MCF 10A (cell line): ENCODE data around the gene ABHD1. TPM values are rescaled to one million over a fixed set of nuclear protein-coding genes. Genes with fewer than 3 reads are reported as not detected.

Experiments used
- BruUV-seq: library from RNA; stranded (reverse); fragments of 400-500 nt; replicated peaks from 2 replicates; lab custom pipeline; 2021; lab: Mats Ljungman, UMichigan
- CTCF ChIA-PET: fragments of 300-600 bp; sonication (Branson Sonifier 250); formaldehyde crosslinking; extraction: SDS; loops from one replicate; lab custom pipeline; 2021; ENCODE audit warnings: antibody characterized with exemption, inconsistent platforms; lab: Yijun Ruan, JAX
- POLR2A ChIA-PET: fragments of 300-600, 350-650 bp; sonication (Branson Sonifier 250); formaldehyde crosslinking; extraction: SDS; loops from one replicate; lab custom pipeline; 2020; ENCODE audit warnings: antibody characterized with exemption, inconsistent platforms; lab: Yijun Ruan, JAX
- DNase-seq: peaks from one replicate; pipeline ENCODE4 v3.0.0-alpha.2; 2018; ENCODE audit not compliant: unreplicated experiment
- H3K27ac Mint-ChIP-seq: one replicate; pipeline ENCODE4 v1.8.0; 2022; ENCODE audit warnings: mild to moderate bottlenecking, low read depth, mixed read lengths; ENCODE audit not compliant: unreplicated experiment
- H3K27me3 Mint-ChIP-seq: one replicate; pipeline ENCODE4 v1.8.0; 2022; ENCODE audit warnings: mixed read lengths; ENCODE audit not compliant: insufficient read depth, unreplicated experiment
- H3K36me3 Mint-ChIP-seq: one replicate; pipeline ENCODE4 v1.8.0; 2022; ENCODE audit warnings: mild to moderate bottlenecking, moderate library complexity, mixed read lengths; ENCODE audit not compliant: insufficient read depth, unreplicated experiment
- H3K4me1 Mint-ChIP-seq: one replicate; pipeline ENCODE4 v1.8.0; 2022; ENCODE audit warnings: mixed read lengths; ENCODE audit not compliant: insufficient read depth, unreplicated experiment
- H3K4me3 Mint-ChIP-seq: one replicate; pipeline ENCODE4 v1.8.0; 2022; ENCODE audit warnings: mild to moderate bottlenecking, moderate library complexity, mixed read lengths; ENCODE audit not compliant: unreplicated experiment
- H3K9me3 Mint-ChIP-seq: one replicate; pipeline ENCODE4 v1.8.0; 2022; ENCODE audit warnings: mixed read lengths; ENCODE audit not compliant: unreplicated experiment
- CTCF ChIP-seq: fragments of 200-600 bp; IDR thresholded peaks from one replicate; pipeline ENCODE4 v1.8.0; 2022; ENCODE audit warnings: antibody characterized with exemption, mild to moderate bottlenecking; ENCODE audit not compliant: unreplicated experiment
- intact Hi-C: fragments of 100-400 bp; cut with micrococcal nuclease; formaldehyde crosslinking; loops from 2 replicates; pipeline ENCODE4 v1.14.1; 2022
- total RNA-seq: library from RNA; stranded (reverse); gene quantifications from 2 replicates; pipeline ENCODE4 v1.2.3, GENCODE V29; 2022

The ABHD1 gene
- total RNA-seq, 1 experiment from 2014 or later, result not detected

- intact Hi-C loops, result loop anchor here (1.0 to 2.0 kb wide), 2 partner anchors 35 to 124 kb away; partner anchors contain the start of gene AGBL5
- TF ChIP-seq CTCF, result no peak
- H3K27ac Mint-ChIP-seq, result no peak overlapping the region
- peaks cover 10% of the 10 kb centered on the region for H3K4me1 Mint-ChIP-seq
- peak; percentile 72 for DNase-seq
- no peaks in the 10 kb centered on the region for H3K9me3 Mint-ChIP-seq
- H3K4me3 Mint-ChIP-seq, result peak overlapping the region; percentile 75
- BruUV-seq, result no TSS peak
- POLR2A ChIA-PET, result interaction anchor here (0.8 to 2.4 kb wide), 7 partner anchors 11 to 237 kb away, joined by 3 to 8 read pairs (median 4); partner anchors contain the start of genes AGBL5, MPV17 and OST4
- H3K36me3 Mint-ChIP-seq, result no peaks in the 10 kb centered on the region
- CTCF ChIA-PET, result interaction anchor here (0.6 to 2.0 kb wide), 10 partner anchors 12 to 1805 kb away, joined by 3 to 10 read pairs (median 4); partner anchors contain the start of gene TMEM214
- no peaks in the 10 kb centered on the region for H3K27me3 Mint-ChIP-seq
These were observed 37.9 kb upstream of the ABHD1 start for GRCh38 chr2:27085673-27086089.

- intact Hi-C loops, result loop anchor here (2.0 kb wide), 1 partner anchor 35 kb away; the partner anchor contains the start of gene AGBL5
- no peaks in the 10 kb centered on the region for H3K36me3 Mint-ChIP-seq
- peak; percentile 92 for DNase-seq
- CTCF ChIA-PET, result interaction anchor here (0.6 to 2.0 kb wide), 11 partner anchors 13 to 1804 kb away, joined by 3 to 10 read pairs (median 4); partner anchors contain the start of gene TMEM214
- no peak overlapping the region for H3K27ac Mint-ChIP-seq
- BruUV-seq, result no TSS peak
- H3K4me3 Mint-ChIP-seq, result peak overlapping the region; percentile 75
- no peaks in the 10 kb centered on the region for H3K27me3 Mint-ChIP-seq
- H3K4me1 Mint-ChIP-seq, result peaks cover 5% of the 10 kb centered on the region
- POLR2A ChIA-PET, result interaction anchor here (1.0 to 2.3 kb wide), 9 partner anchors 12 to 283 kb away, joined by 3 to 8 read pairs (median 4); partner anchors contain the start of genes AGBL5, MPV17, OST4 and PREB
- peak; percentile 87 for TF ChIP-seq CTCF
- H3K9me3 Mint-ChIP-seq, result no peaks in the 10 kb centered on the region
These were observed 37.4 kb upstream of the ABHD1 start for GRCh38 chr2:27086090-27086723.

GRCh38 chr2:27086724-27087593 lies 36.7 kb upstream of the ABHD1 start, which contains the start of gene KHK:
Gene KHK (plus strand): TSS chr2:27086772. CDS start chr2:27087260, 488 bp downstream.
- H3K4me1 Mint-ChIP-seq, result no peaks in the 10 kb centered on the region
- no peak for TF ChIP-seq CTCF
- H3K27me3 Mint-ChIP-seq, result no peaks in the 10 kb centered on the region
- no peaks in the 10 kb centered on the region for H3K36me3 Mint-ChIP-seq
- POLR2A ChIA-PET, result interaction anchor here (0.5 to 2.3 kb wide), 11 partner anchors 9 to 425 kb away, joined by 3 to 8 read pairs (median 4); partner anchors contain the start of genes AGBL5, ATRAID, OST4 and PREB
- BruUV-seq, result no TSS peak
- DNase-seq, result peak; percentile 46
- intact Hi-C loops, result loop anchor here (2.0 kb wide), 1 partner anchor 36 kb away; the partner anchor contains the start of gene AGBL5
- CTCF ChIA-PET, result interaction anchor here (0.6 to 2.0 kb wide), 16 partner anchors 10 to 1053 kb away, joined by 3 to 22 read pairs (median 4); partner anchors contain the start of genes RAB10 and TRIM54
- no peak within 1 kb of the TSS for H3K27ac Mint-ChIP-seq
- H3K4me3 Mint-ChIP-seq, result peak within 1 kb of the TSS; percentile 75
- no peaks in the 10 kb centered on the region for H3K9me3 Mint-ChIP-seq
